Fibroblast of lung (primary cell): Measurements from ENCODE around the gene FLNC.

Source experiments
- EZH2 ChIP-seq: IDR thresholded peaks from 2 replicates; pipeline ENCODE4 v1.5.1; 2012; ENCODE audit warnings: low read length, control low read depth, mild to moderate bottlenecking; ENCODE audit errors: missing control alignments
- TF ChIP-seq, protein P1 (sequence below), 2 donors: IDR thresholded peaks in 1 of 2; conservative IDR thresholded peaks in 1 of 2; 1 replicate in 1 of 2; 2 replicates in 1 of 2; pipeline ENCODE4 v1.5.1; 2011 to 2012; ENCODE audit warnings: low read length in 2 of 2, control low read depth in 1 of 2, inconsistent platforms in 1 of 2, low read depth in 1 of 2, mild to moderate bottlenecking in 1 of 2

- TF ChIP-seq, protein P1, sequence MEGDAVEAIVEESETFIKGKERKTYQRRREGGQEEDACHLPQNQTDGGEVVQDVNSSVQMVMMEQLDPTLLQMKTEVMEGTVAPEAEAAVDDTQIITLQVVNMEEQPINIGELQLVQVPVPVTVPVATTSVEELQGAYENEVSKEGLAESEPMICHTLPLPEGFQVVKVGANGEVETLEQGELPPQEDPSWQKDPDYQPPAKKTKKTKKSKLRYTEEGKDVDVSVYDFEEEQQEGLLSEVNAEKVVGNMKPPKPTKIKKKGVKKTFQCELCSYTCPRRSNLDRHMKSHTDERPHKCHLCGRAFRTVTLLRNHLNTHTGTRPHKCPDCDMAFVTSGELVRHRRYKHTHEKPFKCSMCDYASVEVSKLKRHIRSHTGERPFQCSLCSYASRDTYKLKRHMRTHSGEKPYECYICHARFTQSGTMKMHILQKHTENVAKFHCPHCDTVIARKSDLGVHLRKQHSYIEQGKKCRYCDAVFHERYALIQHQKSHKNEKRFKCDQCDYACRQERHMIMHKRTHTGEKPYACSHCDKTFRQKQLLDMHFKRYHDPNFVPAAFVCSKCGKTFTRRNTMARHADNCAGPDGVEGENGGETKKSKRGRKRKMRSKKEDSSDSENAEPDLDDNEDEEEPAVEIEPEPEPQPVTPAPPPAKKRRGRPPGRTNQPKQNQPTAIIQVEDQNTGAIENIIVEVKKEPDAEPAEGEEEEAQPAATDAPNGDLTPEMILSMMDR (conservative IDR thresholded peaks at IDR 0.05 in 1 of 2, IDR thresholded peaks at IDR 0.05 in 1 of 2; ENCODE audit: low read depth in 1 of 2, low read length in 2 of 2) = no peak
- no peak for TF ChIP-seq EZH2
Measured at GRCh38 chr7:128807191-128807590, 23.0 kb upstream of the FLNC start.
